C4-2B (cell line): ENCODE data around the gene TM6SF1.

Source experiments
- ZFX ChIP-seq: fragments of 450-650 bp; IDR thresholded peaks from 2 replicates; pipeline ENCODE4 v1.6.1; 2017
- TF ChIP-seq, protein P1 (sequence below): fragments of 450-650 bp; conservative IDR thresholded peaks from 2 replicates; pipeline ENCODE4 v1.5.1; 2017; ENCODE audit warnings: mild to moderate bottlenecking

DNA sequence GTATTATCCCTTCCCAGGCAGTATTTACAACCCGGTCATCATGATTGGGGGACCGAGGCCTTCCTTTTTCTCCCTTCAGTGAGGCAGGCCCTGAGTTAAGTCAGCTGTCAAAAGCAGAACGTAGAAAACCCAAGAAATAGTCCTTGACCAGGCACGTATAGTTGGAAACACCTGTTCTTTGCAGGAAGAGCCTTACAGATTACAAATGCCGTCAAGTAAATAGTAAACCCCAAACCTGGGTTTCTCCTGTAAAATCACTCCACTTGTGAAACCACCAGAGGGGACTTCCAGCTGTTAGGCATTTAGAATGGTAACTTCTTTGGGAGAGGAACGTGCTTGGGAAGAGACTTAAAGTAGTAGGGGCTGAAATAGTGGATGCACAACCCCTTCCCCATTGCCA lies 39.4 kb upstream of the TM6SF1 start:
- TF ChIP-seq, protein P1, sequence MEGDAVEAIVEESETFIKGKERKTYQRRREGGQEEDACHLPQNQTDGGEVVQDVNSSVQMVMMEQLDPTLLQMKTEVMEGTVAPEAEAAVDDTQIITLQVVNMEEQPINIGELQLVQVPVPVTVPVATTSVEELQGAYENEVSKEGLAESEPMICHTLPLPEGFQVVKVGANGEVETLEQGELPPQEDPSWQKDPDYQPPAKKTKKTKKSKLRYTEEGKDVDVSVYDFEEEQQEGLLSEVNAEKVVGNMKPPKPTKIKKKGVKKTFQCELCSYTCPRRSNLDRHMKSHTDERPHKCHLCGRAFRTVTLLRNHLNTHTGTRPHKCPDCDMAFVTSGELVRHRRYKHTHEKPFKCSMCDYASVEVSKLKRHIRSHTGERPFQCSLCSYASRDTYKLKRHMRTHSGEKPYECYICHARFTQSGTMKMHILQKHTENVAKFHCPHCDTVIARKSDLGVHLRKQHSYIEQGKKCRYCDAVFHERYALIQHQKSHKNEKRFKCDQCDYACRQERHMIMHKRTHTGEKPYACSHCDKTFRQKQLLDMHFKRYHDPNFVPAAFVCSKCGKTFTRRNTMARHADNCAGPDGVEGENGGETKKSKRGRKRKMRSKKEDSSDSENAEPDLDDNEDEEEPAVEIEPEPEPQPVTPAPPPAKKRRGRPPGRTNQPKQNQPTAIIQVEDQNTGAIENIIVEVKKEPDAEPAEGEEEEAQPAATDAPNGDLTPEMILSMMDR: no peak
- no peak for TF ChIP-seq ZFX
